ENCODE results near the gene PPP1R9B.
A peak's percentile ranks its signal among the peaks of the same experiment; 100 is the strongest.

Gene PPP1R9B

DNA sequence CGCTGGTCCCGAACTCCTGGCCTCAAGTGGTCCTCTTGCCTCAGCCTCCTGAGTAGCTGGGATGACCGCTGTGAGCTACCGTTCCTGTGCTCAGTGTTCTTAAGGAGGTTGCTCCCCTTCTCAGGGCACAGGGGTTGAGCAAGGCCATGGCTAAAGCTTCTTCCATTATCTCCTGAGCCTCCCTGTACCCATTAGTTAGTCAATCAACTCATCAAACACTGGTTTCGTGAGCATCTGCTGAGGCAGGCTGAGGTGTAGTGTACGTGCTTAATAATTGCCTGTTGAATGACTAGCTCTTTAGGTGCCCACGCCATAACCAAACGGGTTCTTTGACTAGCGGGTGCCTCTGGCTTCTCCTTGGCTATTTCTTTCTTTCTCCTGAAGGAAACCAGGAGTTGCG lies 27.0 kb upstream of the PPP1R9B start:
- Histone ChIP-seq H3K36me3 (ENCODE audit: insufficient read depth, low read length) (peaks cover 4% of the 10 kb centered on the region), H3K4me2 (ENCODE audit: low read length) (peak overlapping the region; percentile 63), H3K9ac (ENCODE audit: low read depth, low read length) (peak overlapping the region; percentile 86), H3K4me1 (ENCODE audit: control insufficient read depth, insufficient read depth, low read length) (peaks cover 74% of the 10 kb centered on the region), H3K9me3 (replicated peaks; ENCODE audit: low read length) (no peaks in the 10 kb centered on the region), H3K4me3 (ENCODE audit: low read length) (peak overlapping the region; percentile 43), H3K27me3 (ENCODE audit: control insufficient read depth, insufficient read depth, low read length) (no peaks in the 10 kb centered on the region)

DNA sequence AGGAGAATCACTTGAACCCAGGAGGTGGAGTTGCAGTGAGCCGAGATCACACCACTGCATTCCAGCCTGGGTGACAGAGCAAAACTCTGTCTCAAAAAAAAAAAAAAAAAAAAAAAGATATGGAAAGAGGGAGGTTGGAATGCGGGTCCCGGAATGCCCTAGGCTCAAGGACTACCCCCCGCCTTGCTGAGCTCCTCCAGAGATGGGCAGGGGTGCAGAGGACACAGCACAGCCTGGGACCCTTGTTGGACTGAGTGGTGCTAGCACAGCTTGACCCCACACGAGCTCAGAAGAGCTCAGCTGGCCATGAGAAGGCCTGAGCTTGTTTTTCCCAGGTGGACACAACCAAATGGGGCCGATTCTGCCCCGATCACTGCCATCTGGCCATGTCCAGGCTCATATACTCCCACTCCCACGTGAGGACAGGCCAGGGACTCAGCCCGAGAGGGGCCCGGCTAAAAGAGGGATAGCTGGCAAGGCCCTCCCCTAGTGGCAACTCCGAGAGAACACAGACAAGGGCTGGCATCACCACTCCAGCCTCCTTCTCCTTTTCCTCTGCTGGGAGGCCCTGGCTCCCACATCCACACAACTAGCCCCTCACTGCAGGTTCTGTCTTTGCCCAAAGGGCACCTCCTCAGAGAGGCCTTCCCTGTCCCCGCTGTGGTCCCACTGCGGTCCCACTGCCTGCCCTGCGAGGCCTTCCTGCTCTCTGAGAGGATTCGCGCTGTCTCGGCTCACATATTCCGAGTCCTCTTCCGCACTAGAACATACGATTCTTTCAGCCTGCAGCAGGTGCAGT lies 26.3 kb upstream of the PPP1R9B start:
- Histone ChIP-seq H3K9ac (ENCODE audit: low read depth, low read length) (peak overlapping the region; percentile 86), H3K27me3 (ENCODE audit: control insufficient read depth, insufficient read depth, low read length) (no peaks in the 10 kb centered on the region), H3K4me3 (ENCODE audit: low read length) (no peak overlapping the region), H3K36me3 (ENCODE audit: insufficient read depth, low read length) (peaks cover under 1% of the 10 kb centered on the region), H3K4me2 (ENCODE audit: low read length) (no peak overlapping the region), H3K4me1 (ENCODE audit: control insufficient read depth, insufficient read depth, low read length) (peaks cover 69% of the 10 kb centered on the region), H3K9me3 (replicated peaks; ENCODE audit: low read length) (no peaks in the 10 kb centered on the region)

DNA sequence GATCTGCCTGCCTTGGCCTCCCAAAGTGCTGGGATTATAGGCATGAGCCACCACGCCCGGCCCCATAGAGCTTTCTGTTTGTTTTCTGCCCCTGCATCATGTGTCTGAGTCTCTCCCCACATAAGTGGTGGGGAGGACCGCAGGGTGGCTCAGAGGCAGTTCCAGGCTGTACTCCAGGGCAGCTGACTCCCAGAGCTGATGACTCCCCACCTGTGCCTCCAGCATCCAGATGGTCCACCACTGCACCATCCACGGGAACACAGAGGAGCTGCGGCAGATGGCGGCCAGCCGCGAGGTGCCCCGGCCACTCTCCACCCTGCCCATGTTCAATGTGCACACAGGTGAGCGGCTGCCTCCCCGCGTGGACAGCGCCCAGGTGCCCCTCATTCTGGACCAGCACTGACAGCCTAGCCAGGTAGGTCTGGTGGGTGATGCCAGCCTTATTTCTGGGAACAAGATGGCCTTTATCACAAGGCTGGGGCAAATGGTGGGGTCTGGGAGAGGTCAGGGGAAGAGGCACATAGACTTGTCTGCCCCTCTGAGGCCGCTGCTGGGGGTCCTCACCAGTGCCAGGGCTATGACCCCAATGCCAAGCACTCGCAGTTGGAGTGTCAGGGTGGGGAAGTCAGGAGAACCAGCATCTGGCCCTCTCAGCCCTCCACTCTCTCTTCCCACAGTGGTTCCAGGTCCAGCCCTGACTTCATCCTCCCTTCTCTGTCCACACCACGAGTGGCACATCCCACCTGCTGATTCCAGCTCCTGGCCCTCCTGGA lies 24.7 kb upstream of the PPP1R9B start:
- H3K4me1 ChIP-seq (ENCODE audit: control insufficient read depth, insufficient read depth, low read length) = peaks cover 54% of the 10 kb centered on the region
- H3K4me3 ChIP-seq (ENCODE audit: low read length) = no peak overlapping the region
- H3K4me2 ChIP-seq (ENCODE audit: low read length) = no peak overlapping the region
- H3K36me3 ChIP-seq (ENCODE audit: insufficient read depth, low read length) = no peaks in the 10 kb centered on the region
- H3K27me3 ChIP-seq (ENCODE audit: control insufficient read depth, insufficient read depth, low read length) = no peaks in the 10 kb centered on the region
- peak overlapping the region; percentile 11 for H3K9ac ChIP-seq (ENCODE audit: low read depth, low read length)
- no peaks in the 10 kb centered on the region for H3K9me3 ChIP-seq (replicated peaks; ENCODE audit: low read length)

DNA sequence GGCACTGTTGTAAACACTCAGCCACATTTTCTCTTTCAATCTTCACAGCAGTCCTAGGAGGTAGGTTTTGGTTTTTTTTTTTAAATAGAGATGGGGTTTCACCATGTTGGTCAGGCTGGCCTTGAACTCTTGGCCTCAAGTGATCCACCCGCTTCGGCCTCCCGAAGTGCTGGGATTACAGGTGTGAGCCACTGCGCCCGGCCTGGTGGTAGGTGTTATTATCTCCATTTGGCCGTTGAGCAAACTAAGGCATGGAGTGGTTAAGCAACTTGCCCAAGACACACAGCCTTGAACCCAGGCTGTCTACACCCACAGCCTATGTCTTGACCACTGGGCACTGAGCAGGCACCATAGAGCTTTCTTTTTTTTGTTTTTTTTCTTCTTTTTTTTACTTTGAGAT lies 24.0 kb upstream of the PPP1R9B start:
- Histone ChIP-seq H3K4me3 (ENCODE audit: low read length) (no peak overlapping the region), H3K9ac (ENCODE audit: low read depth, low read length) (no peak overlapping the region), H3K36me3 (ENCODE audit: insufficient read depth, low read length) (no peaks in the 10 kb centered on the region), H3K9me3 (replicated peaks; ENCODE audit: low read length) (no peaks in the 10 kb centered on the region), H3K4me2 (ENCODE audit: low read length) (no peak overlapping the region), H3K27me3 (ENCODE audit: control insufficient read depth, insufficient read depth, low read length) (no peaks in the 10 kb centered on the region), H3K4me1 (ENCODE audit: control insufficient read depth, insufficient read depth, low read length) (peaks cover 47% of the 10 kb centered on the region)

DNA sequence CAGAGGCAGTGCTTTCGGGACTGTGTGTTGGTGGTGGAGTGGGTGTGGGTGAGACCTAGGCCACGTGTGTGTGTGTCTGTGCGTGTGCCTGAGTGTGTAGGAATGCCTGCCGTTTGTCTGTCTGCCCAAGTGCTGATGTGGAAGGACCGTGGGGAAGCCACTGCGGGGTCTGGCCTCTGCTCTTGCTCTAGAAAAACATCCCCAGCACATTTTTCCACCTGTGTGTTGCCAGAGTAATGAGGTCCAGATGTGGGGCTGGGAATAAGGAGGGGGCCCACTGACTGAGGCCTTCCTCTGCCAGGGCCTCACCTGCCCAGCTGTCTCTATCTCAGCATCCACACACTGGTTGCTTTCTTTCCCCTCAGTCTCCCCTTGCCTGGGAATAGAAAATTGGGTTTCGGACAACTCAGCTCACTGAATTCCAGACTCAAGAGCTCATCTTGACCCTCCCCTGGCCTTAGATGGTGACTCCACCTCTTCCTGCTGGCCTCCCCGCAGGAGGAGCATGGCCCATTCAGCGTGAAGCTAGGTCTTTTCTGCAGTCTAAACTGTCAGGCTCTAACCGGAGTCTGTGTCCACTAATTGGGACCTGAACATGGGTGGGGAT lies 23.0 kb upstream of the PPP1R9B start:
- H3K4me2 ChIP-seq (ENCODE audit: low read length) = peak overlapping the region; percentile 42
- peak overlapping the region; percentile 16 for H3K4me3 ChIP-seq (ENCODE audit: low read length)
- peaks cover 45% of the 10 kb centered on the region for H3K4me1 ChIP-seq (ENCODE audit: control insufficient read depth, insufficient read depth, low read length)
- no peaks in the 10 kb centered on the region for H3K9me3 ChIP-seq (replicated peaks; ENCODE audit: low read length)
- H3K36me3 ChIP-seq (ENCODE audit: insufficient read depth, low read length) = no peaks in the 10 kb centered on the region
- peak overlapping the region; percentile 76 for H3K9ac ChIP-seq (ENCODE audit: low read depth, low read length)
- no peaks in the 10 kb centered on the region for H3K27me3 ChIP-seq (ENCODE audit: control insufficient read depth, insufficient read depth, low read length)

DNA sequence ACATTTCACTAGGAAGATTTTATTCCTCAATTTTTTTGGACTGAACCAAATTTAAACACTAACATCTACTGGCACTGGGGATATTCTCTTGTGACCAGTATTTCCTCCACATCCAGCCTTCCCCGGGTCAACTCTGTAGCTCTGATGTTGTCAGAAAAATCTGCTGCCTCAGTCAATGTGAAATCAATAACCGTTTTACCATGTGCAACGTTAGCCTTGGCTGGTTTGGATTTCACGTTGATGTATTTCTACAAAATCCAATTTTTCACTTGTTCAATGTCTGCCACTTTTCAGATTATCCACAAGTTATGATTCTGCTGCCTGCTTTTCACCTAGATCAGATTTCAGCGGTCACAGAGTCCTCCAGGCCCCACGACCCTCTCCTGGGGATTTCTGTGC lies 22.5 kb upstream of the PPP1R9B start:
- H3K27me3 ChIP-seq (ENCODE audit: control insufficient read depth, insufficient read depth, low read length) = no peaks in the 10 kb centered on the region
- H3K9me3 ChIP-seq (replicated peaks; ENCODE audit: low read length) = no peaks in the 10 kb centered on the region
- H3K9ac ChIP-seq (ENCODE audit: low read depth, low read length) = peak overlapping the region; percentile 76
- peak overlapping the region; percentile 16 for H3K4me3 ChIP-seq (ENCODE audit: low read length)
- H3K36me3 ChIP-seq (ENCODE audit: insufficient read depth, low read length) = no peaks in the 10 kb centered on the region
- peak overlapping the region; percentile 42 for H3K4me2 ChIP-seq (ENCODE audit: low read length)
- peaks cover 43% of the 10 kb centered on the region for H3K4me1 ChIP-seq (ENCODE audit: control insufficient read depth, insufficient read depth, low read length)

DNA sequence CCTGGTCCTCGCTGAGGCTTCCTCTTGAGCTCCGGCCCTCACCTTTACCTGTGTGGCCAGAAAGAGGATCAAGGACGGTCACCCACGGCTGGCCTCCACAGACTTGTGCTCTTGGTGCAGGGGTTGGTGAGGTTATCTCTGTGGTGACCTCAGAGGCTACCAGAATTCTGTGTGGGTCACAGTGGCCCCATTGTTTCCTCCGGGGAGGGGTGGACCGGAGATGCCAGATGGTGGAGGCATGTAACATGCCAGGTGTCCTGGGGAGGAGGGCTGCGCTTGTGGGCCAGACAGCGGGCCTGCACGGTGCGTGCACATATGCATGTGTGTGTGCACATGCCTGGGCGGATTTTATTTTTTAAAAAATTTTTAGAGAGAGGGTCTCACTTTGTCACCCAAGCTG lies 21.7 kb upstream of the PPP1R9B start:
- Histone ChIP-seq H3K9me3 (replicated peaks; ENCODE audit: low read length) (no peaks in the 10 kb centered on the region), H3K4me3 (ENCODE audit: low read length) (no peak overlapping the region), H3K36me3 (ENCODE audit: insufficient read depth, low read length) (no peaks in the 10 kb centered on the region), H3K9ac (ENCODE audit: low read depth, low read length) (no peak overlapping the region), H3K27me3 (ENCODE audit: control insufficient read depth, insufficient read depth, low read length) (no peaks in the 10 kb centered on the region), H3K4me1 (ENCODE audit: control insufficient read depth, insufficient read depth, low read length) (peaks cover 43% of the 10 kb centered on the region), H3K4me2 (ENCODE audit: low read length) (no peak overlapping the region)

DNA sequence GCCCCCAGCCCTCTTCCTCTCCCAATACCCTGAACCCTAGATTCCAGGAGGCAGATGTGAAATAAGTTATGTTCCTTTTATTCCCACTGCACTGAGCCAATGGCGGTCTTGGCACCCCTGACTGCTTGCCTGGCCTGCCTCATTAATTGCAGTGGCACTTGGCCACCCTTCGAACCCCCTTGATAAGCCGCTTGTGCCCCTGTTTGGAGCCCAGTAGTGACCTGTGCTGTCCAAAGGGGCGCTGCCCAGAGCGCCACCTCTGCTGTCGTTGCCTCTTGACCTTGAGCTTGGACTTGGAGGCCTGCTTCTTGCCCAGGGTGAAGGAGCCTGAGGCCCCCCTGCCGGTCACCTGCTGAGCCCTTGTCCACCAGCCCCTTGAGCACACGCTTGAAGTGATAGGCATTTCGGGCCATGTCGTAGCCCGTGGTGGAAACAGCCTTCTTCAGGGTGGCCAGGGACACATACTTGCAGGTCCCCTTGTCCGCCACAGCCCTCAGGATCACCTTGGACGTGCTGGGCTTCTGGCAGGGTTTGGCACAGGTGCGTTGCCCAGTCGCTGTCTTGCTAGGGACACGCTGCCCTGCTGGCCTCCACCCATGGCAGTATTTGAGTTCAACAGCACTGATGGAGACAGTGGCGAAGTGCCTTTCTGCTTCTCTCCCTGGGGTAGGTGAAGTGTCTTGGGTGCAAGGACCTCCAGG lies 21.0 kb upstream of the PPP1R9B start:
- no peaks in the 10 kb centered on the region for H3K27me3 ChIP-seq (ENCODE audit: control insufficient read depth, insufficient read depth, low read length)
- H3K4me1 ChIP-seq (ENCODE audit: control insufficient read depth, insufficient read depth, low read length) = peaks cover 40% of the 10 kb centered on the region
- H3K9me3 ChIP-seq (replicated peaks; ENCODE audit: low read length) = no peaks in the 10 kb centered on the region
- H3K9ac ChIP-seq (ENCODE audit: low read depth, low read length) = no peak overlapping the region
- no peak overlapping the region for H3K4me2 ChIP-seq (ENCODE audit: low read length)
- no peak overlapping the region for H3K4me3 ChIP-seq (ENCODE audit: low read length)
- H3K36me3 ChIP-seq (ENCODE audit: insufficient read depth, low read length) = no peaks in the 10 kb centered on the region

DNA sequence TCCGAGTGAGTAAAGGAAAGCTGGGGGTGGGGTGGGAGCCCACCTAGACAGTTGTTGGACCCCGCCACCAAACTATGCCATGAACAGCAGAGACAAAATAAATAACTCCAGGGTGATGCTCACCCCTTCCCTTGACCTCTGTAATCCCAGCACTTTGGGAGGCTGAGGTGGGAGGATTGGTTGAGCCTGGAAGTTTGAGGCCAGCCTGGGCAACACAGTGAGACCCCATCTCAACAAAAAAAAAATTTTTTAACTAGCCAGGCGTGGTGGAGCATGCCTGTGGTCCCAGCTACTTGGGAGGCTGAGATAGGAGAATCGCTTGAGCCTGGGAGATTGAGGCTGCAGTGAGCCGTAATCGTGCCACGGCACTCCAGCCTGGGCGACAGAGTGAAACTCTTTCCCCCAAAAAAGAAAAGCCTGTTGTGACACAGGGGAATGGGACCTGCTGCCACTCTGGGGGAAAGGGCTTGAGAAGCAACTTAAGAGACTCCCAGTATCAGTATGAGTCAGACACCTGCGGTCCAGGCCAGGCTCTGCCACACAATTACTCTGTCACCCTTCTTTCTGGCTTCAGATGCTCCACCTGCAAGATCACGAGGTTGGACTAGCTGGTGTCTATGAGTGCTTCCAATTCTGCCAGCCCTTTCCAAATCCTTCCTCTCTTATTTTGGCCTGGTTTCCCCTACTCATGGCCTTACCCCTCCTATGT lies 20.3 kb upstream of the PPP1R9B start:
- no peak overlapping the region for H3K9ac ChIP-seq (ENCODE audit: low read depth, low read length)
- H3K4me3 ChIP-seq (ENCODE audit: low read length) = no peak overlapping the region
- no peaks in the 10 kb centered on the region for H3K36me3 ChIP-seq (ENCODE audit: insufficient read depth, low read length)
- H3K9me3 ChIP-seq (replicated peaks; ENCODE audit: low read length) = no peaks in the 10 kb centered on the region
- H3K27me3 ChIP-seq (ENCODE audit: control insufficient read depth, insufficient read depth, low read length) = no peaks in the 10 kb centered on the region
- H3K4me1 ChIP-seq (ENCODE audit: control insufficient read depth, insufficient read depth, low read length) = peaks cover 39% of the 10 kb centered on the region
- H3K4me2 ChIP-seq (ENCODE audit: low read length) = no peak overlapping the region

DNA sequence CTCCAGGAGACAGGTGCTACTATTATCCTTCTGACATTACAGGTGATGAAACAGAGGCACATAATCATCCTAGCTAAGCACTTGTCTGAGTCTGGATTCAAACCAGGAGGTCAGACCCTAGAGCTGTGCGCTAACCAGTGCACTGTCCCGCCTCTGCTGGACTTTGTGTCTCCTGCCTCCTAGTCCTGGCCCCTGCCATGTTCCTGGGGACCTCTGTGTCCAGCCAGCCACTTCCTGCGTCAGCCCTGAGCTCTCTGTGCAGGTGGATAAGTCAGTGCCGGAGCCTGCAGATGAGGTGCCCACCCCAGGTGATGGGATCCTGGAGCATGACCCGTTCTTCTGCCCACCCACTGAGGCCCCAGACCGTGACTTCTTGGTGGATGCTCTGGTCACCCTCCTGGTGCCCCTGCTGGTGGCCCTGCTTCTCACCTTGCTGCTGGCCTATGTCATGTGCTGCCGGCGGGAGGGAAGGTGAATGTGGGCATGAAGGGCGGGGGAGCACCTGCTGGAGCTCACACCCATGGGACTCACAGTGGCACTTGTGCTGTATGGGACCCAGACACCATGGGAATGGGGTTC lies 19.5 kb upstream of the PPP1R9B start:
- no peaks in the 10 kb centered on the region for H3K27me3 ChIP-seq (ENCODE audit: control insufficient read depth, insufficient read depth, low read length)
- no peak overlapping the region for H3K9ac ChIP-seq (ENCODE audit: low read depth, low read length)
- no peak overlapping the region for H3K4me2 ChIP-seq (ENCODE audit: low read length)
- H3K4me3 ChIP-seq (ENCODE audit: low read length) = no peak overlapping the region
- no peaks in the 10 kb centered on the region for H3K9me3 ChIP-seq (replicated peaks; ENCODE audit: low read length)
- H3K4me1 ChIP-seq (ENCODE audit: control insufficient read depth, insufficient read depth, low read length) = peaks cover 40% of the 10 kb centered on the region
- H3K36me3 ChIP-seq (ENCODE audit: insufficient read depth, low read length) = no peaks in the 10 kb centered on the region
